Tibial nerve (tissue), 4 donors: ENCODE data around the gene UVSSA. TPM values are rescaled to one million over a fixed set of nuclear protein-coding genes. Genes with fewer than 3 reads are reported as not detected.

Experiments used
- DNase-seq, 2 donors: peaks; one replicate each; pipeline ENCODE4 v3.0.0-alpha.2; 2019; ENCODE audit warnings: low spot score in 2 of 2
- H3K27ac ChIP-seq, 4 donors: fragments of 200-600 bp; sonication (generic) in 3 of 4; one replicate each; pipeline ENCODE4 v1.5.1; 2017 to 2019; ENCODE audit warnings: mild to moderate bottlenecking in 1 of 4
- H3K27me3 ChIP-seq, 2 donors: fragments of 200-600 bp; sonication (generic) in 1 of 2; one replicate each; pipeline versions ENCODE4 v1.5.1 to v1.6.0; 2017 to 2019
- H3K36me3 ChIP-seq, 3 donors: fragments of 200-600 bp; sonication (generic); one replicate each; pipeline ENCODE4 v1.5.1; 2018 to 2019
- H3K4me1 ChIP-seq, 4 donors: fragments of 200-600 bp; sonication (generic) in 3 of 4; one replicate each; pipeline ENCODE4 v1.5.1; 2017 to 2019
- H3K4me3 ChIP-seq, 4 donors: fragments of 200-600 bp; sonication (generic) in 3 of 4; one replicate each; pipeline ENCODE4 v1.5.1; 2017 to 2019; ENCODE audit warnings: mild to moderate bottlenecking in 1 of 4, moderate library complexity in 1 of 4
- H3K9me3 ChIP-seq, 4 donors: fragments of 200-600 bp; sonication (generic) in 3 of 4; one replicate each; pipeline ENCODE4 v1.5.1; 2017 to 2019
- CTCF ChIP-seq, 5 experiments: fragments of 200-600 bp in 3 of 5; fragments of 450-650 bp in 2 of 5; sonication (generic) in 3 of 5; IDR thresholded peaks; one replicate each; pipeline ENCODE4 v1.5.1; 2016 to 2019; ENCODE audit warnings: antibody characterized with exemption in 5 of 5, mild to moderate bottlenecking in 3 of 5, moderate library complexity in 2 of 5
- EP300 ChIP-seq, 2 donors: sonication (generic); formaldehyde crosslinking; IDR thresholded peaks; one replicate each; pipeline ENCODE4 v1.6.1; 2017; ENCODE audit warnings: antibody characterized with exemption in 2 of 2, mild to moderate bottlenecking in 1 of 2
- POLR2A ChIP-seq, 2 donors: fragments of 450-650 bp; IDR thresholded peaks; one replicate each; pipeline ENCODE4 v1.6.1; 2017; ENCODE audit warnings: antibody characterized with exemption in 2 of 2, mild to moderate bottlenecking in 2 of 2, moderate library complexity in 2 of 2
- WGBS, 2 donors: methylation state at CpG; one replicate each; pipeline ENCODE4 v1.1.5; 2018; 5-methylcytosine and 5-hydroxymethylcytosine counted together
- total RNA-seq, 4 donors: library from RNA; depleted of rRNA; stranded (reverse); fragments of >200 nt; gene quantifications; one replicate each; pipeline ENCODE4 v1.1.0, GENCODE V29; 2016

The UVSSA gene
- total RNA-seq, 4 donors from 2014 or later = 29.8 to 72.0 (median 30.4) TPM

DNA sequence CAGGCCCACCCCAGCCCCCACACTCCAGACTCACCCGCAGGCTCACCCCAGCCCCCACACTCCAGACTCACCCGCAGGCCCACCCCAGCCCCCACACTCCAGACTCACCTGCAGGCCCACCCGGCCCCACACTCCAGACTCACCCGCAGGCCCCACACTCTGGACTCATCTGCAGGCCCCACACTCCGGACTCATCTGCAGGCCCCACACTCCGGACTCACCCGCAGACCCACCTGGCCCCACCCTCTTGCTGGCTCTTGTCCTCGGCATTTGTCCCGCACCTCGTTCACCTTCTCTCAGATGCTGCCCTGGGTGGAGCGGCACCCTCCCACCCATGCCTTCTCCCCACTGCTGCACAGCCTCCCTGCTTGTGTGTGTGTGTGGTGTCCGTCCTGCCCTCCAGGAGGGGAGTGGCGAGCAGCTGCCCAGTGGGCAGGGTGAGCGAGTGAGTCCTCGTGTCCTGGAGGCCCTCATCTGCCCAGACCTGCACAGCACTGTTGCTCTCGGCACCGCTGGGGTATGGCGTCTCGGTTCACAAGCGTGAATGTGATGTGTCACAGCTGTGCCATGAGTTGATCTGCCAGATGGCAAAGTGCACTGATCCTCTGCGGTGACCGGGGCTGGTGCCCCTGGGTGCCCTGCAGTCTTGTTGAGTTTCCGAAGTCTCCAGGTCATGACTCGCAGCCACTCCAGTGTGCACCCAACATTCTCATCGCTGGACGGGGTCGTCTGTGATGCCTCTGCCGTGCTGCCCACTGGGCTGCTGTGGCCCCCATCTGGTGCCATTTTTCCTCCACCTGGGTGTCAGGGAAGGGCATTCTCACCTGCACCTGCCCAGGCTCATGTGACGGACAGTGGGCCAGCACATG, 29.6 kb upstream of the UVSSA start:
- peaks cover 12 to 90% (median 31%) of the 10 kb centered on the region in 3 donors for H3K36me3 ChIP-seq
- WGBS, 2 donors = 93 to 99% methylated on average over 22 to 29 of the region's 29 CpGs

GRCh38 chr4:1318046-1318375, 29.0 kb upstream of the UVSSA start:
- TF ChIP-seq CTCF (IDR thresholded peaks at IDR 0.05) (no peak), POLR2A (IDR thresholded peaks at IDR 0.05) (no peak), EP300 (IDR thresholded peaks at IDR 0.05) (no peak)
- H3K27me3 ChIP-seq = no peaks in the 10 kb centered on the region
- DNase-seq = no peak
- H3K27ac ChIP-seq = no peak overlapping the region
- H3K9me3 ChIP-seq = no peaks in the 10 kb centered on the region
- WGBS, 2 donors = 98% methylated on average over 13 of the region's 13 CpGs
- no peaks in the 10 kb centered on the region for H3K4me1 ChIP-seq
- H3K4me3 ChIP-seq = no peak overlapping the region
- H3K36me3 ChIP-seq = peaks cover 9 to 89% (median 29%) of the 10 kb centered on the region in 3 donors

More for the DNA sequence above, 29.6 kb upstream of the UVSSA start:
- Histone ChIP-seq H3K27me3 (no peaks in the 10 kb centered on the region), H3K27ac (no peak overlapping the region), H3K9me3 (no peaks in the 10 kb centered on the region), H3K4me1 (no peaks in the 10 kb centered on the region), H3K4me3 (no peak overlapping the region)
- TF ChIP-seq POLR2A (IDR thresholded peaks at IDR 0.05) = no peak
- TF ChIP-seq EP300 (IDR thresholded peaks at IDR 0.05) = no peak
- no peak for TF ChIP-seq CTCF (IDR thresholded peaks at IDR 0.05)
- no peak for DNase-seq

GRCh38 chr4:1318488-1319213, 28.4 kb upstream of the UVSSA start:
- DNase-seq = no peak
- peaks cover 3 to 89% (median 28%) of the 10 kb centered on the region in 3 donors for H3K36me3 ChIP-seq
- no peaks in the 10 kb centered on the region for H3K9me3 ChIP-seq
- no peak overlapping the region for H3K27ac ChIP-seq
- 89 to 90% methylated on average over 16 to 18 of the region's 18 CpGs for WGBS, 2 donors
- no peaks in the 10 kb centered on the region for H3K4me1 ChIP-seq
- no peaks in the 10 kb centered on the region for H3K27me3 ChIP-seq
- H3K4me3 ChIP-seq = no peak overlapping the region
- TF ChIP-seq POLR2A (IDR thresholded peaks at IDR 0.05) = no peak

- Histone ChIP-seq H3K27ac (no peak overlapping the region), H3K4me3 (no peak overlapping the region), H3K36me3 (peaks cover 3 to 82% (median 15%) of the 10 kb centered on the region in 3 donors), H3K9me3 (no peaks in the 10 kb centered on the region), H3K4me1 (no peaks in the 10 kb centered on the region), H3K27me3 (no peaks in the 10 kb centered on the region)
- TF ChIP-seq CTCF (IDR thresholded peaks at IDR 0.05) = no peak
- TF ChIP-seq POLR2A (IDR thresholded peaks at IDR 0.05) = no peak
- TF ChIP-seq EP300 (IDR thresholded peaks at IDR 0.05) = no peak
- no peak for DNase-seq
- WGBS, 2 donors = 86 to 87% methylated on average over 13 of the region's 13 CpGs
Measured at GRCh38 chr4:1321486-1321885, 25.5 kb upstream of the UVSSA start.

DNA sequence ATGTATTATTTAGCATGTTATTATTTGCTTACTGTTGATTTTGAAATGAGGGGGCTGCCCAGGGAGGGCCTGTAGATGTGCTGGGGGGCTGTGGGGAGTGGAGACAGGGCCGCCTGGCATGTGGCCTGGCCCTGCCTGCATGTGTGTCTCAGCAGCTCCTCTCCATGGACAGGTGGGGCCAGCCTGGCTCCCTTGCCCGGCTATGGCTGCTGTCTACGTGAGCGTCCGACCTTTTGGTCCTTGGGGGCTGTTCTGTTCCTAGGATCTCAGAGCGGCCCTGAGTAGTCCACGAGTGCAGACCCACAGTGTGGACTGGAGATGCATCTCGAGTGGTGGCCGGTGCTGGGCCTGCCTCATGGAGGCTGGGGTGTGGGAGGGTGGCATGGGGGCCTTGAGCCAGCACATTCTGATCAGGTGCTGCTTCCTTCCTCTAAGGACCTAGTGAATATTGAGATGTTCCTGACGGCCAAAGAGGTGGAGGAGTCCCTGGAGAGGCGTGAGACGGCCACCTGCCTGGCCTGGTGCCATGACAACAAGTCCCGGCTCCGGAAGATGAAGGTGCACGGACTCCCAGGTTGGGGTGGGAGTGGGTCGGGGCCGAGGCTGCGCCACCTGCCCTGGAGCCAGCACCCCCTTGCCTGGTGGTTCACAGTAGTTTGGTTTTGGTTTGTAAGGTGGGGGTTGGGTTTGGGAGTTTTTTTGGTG, 24.9 kb upstream of the UVSSA start:
- H3K27ac ChIP-seq = no peak overlapping the region
- no peak for TF ChIP-seq EP300 (IDR thresholded peaks at IDR 0.05)
- no peak for TF ChIP-seq POLR2A (IDR thresholded peaks at IDR 0.05)
- TF ChIP-seq CTCF (IDR thresholded peaks at IDR 0.05) = no peak

More for the DNA sequence above, 24.9 kb upstream of the UVSSA start:
- Histone ChIP-seq H3K4me3 (no peak overlapping the region), H3K9me3 (no peaks in the 10 kb centered on the region), H3K4me1 (no peaks in the 10 kb centered on the region), H3K27me3 (no peaks in the 10 kb centered on the region), H3K36me3 (peaks cover 0 to 82% (median 21%) of the 10 kb centered on the region in 3 donors)
- no peak for DNase-seq
- 85 to 94% methylated on average over 14 to 18 of the region's 18 CpGs for WGBS, 2 donors
